Measurements from ENCODE around the gene PSME3IP1.

The PSME3IP1 gene

GRCh38 chr16:57147381-57148221 lies 38.2 kb downstream of the PSME3IP1 start:
- peak; percentile 42 for TF ChIP-seq MYC (IDR thresholded peaks at IDR 0.05; ENCODE audit: low read depth, low read length)
- TF ChIP-seq MAX (IDR thresholded peaks at IDR 0.05; ENCODE audit: low read depth, low read length): peak; percentile 62; the same call in 1 of the 2 replicates
- no peak for TF ChIP-seq CTCF (IDR thresholded peaks at IDR 0.05; ENCODE audit: low read depth, low read length)
- peak; percentile 12 for TF ChIP-seq POLR2A (IDR thresholded peaks at IDR 0.05; ENCODE audit: extremely low read depth, insufficient read length)
- peak; percentile 88 for DNase-seq (ENCODE audit: low read depth)
- peak overlapping the region; percentile 1 for H3K4me3 ChIP-seq (ENCODE audit: low read depth, low read length)

- DNase-seq (ENCODE audit: low read depth): peak; percentile 63
- TF ChIP-seq MYC (IDR thresholded peaks at IDR 0.05; ENCODE audit: low read depth, low read length) (no peak), POLR2A (IDR thresholded peaks at IDR 0.05; ENCODE audit: extremely low read depth, insufficient read length) (peak; percentile 3), CTCF (IDR thresholded peaks at IDR 0.05; ENCODE audit: low read depth, low read length) (peak; percentile 6), MAX (IDR thresholded peaks at IDR 0.05; ENCODE audit: low read depth, low read length) (no peak)
- H3K4me3 ChIP-seq (ENCODE audit: low read depth, low read length): no peak overlapping the region
These were observed 39.1 kb downstream of the PSME3IP1 start for GRCh38 chr16:57146735-57147134.

- H3K4me3 ChIP-seq (ENCODE audit: low read depth, low read length): no peak overlapping the region
- no peak for TF ChIP-seq CTCF (IDR thresholded peaks at IDR 0.05; ENCODE audit: low read depth, low read length)
- no peak for TF ChIP-seq MAX (IDR thresholded peaks at IDR 0.05; ENCODE audit: low read depth, low read length)
- no peak for TF ChIP-seq POLR2A (IDR thresholded peaks at IDR 0.05; ENCODE audit: extremely low read depth, insufficient read length)
- TF ChIP-seq MYC (IDR thresholded peaks at IDR 0.05; ENCODE audit: low read depth, low read length): no peak
- DNase-seq (ENCODE audit: low read depth): peak; percentile 60
These were observed 39.7 kb downstream of the PSME3IP1 start for GRCh38 chr16:57146040-57146647.

GRCh38 chr16:57145046-57146021 lies 40.5 kb downstream of the PSME3IP1 start:
- H3K4me3 ChIP-seq (ENCODE audit: low read depth, low read length): no peak overlapping the region
- TF ChIP-seq MYC (IDR thresholded peaks at IDR 0.05; ENCODE audit: low read depth, low read length) (no peak), POLR2A (IDR thresholded peaks at IDR 0.05; ENCODE audit: extremely low read depth, insufficient read length) (no peak), MAX (IDR thresholded peaks at IDR 0.05; ENCODE audit: low read depth, low read length) (no peak), CTCF (IDR thresholded peaks at IDR 0.05; ENCODE audit: low read depth, low read length) (no peak)
- peak; percentile 59 for DNase-seq (ENCODE audit: low read depth)

GRCh38 chr16:57144027-57144426 lies 41.8 kb downstream of the PSME3IP1 start:
- DNase-seq (ENCODE audit: low read depth): no peak
- H3K4me3 ChIP-seq (ENCODE audit: low read depth, low read length): no peak overlapping the region
- TF ChIP-seq CTCF (IDR thresholded peaks at IDR 0.05; ENCODE audit: low read depth, low read length): no peak
- TF ChIP-seq POLR2A (IDR thresholded peaks at IDR 0.05; ENCODE audit: extremely low read depth, insufficient read length): no peak
- TF ChIP-seq MAX (IDR thresholded peaks at IDR 0.05; ENCODE audit: low read depth, low read length): no peak

Data from NB4 (cell line).